Measurements from ENCODE around the gene EPHA2. TPM values are rescaled to one million over a fixed set of nuclear protein-coding genes. Genes with fewer than 3 reads are reported as not detected.
"Not testable (repeated sequence)": the region's sequence is repeated elsewhere in the genome, so short reads cannot be mapped to it uniquely, and the experiment has no call there.

Gene EPHA2
- total and polyA plus RNA-seq, 8 donors = 4.6 to 200 (median 23.4) TPM

DNA sequence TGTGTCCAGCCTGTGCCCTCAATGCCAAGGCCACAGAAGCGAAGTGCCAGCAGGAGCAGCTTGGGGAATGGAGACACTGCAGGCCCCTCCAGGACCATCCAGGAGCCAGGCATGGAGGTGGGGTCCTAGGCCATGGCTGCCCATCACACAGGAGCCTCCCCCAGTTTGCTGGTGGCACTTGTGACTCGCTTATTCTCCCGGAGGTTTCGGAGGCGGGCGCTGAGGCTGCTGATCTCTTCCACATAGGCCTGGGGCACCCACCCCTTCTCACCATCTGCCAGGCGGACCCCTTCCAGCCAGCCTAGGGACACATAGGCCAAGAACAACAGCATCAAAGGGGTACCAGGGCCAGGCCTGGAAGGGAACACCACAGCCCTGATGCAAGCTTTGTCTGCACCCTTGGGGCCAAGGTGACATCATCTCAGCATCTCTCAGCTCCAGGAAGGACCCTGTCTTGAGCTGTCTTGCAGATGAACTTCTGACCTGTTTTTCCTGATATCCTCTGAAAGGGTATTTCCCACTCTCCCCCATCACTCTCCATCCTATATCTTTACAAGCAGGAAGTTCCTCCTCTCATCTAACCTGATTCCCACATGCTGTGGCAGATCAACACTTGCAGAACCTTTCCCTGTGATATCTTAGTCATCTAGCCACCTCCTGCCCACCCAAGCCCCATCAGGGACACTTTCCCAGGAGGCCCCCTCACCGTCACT lies 42.7 kb upstream of the EPHA2 start:
- H3K27me3 ChIP-seq = no peaks in the 10 kb centered on the region
- intact Hi-C loops (cut with DNase I; ENCODE audit: low total_unique reads) = no loop called here
- TF ChIP-seq POLR2A (IDR thresholded peaks at IDR 0.05) (no peak), EP300 (IDR thresholded peaks at IDR 0.05) (no peak), POLR2AphosphoS5 (IDR thresholded peaks at IDR 0.05) (no peak)
- TF ChIP-seq, protein P1, sequence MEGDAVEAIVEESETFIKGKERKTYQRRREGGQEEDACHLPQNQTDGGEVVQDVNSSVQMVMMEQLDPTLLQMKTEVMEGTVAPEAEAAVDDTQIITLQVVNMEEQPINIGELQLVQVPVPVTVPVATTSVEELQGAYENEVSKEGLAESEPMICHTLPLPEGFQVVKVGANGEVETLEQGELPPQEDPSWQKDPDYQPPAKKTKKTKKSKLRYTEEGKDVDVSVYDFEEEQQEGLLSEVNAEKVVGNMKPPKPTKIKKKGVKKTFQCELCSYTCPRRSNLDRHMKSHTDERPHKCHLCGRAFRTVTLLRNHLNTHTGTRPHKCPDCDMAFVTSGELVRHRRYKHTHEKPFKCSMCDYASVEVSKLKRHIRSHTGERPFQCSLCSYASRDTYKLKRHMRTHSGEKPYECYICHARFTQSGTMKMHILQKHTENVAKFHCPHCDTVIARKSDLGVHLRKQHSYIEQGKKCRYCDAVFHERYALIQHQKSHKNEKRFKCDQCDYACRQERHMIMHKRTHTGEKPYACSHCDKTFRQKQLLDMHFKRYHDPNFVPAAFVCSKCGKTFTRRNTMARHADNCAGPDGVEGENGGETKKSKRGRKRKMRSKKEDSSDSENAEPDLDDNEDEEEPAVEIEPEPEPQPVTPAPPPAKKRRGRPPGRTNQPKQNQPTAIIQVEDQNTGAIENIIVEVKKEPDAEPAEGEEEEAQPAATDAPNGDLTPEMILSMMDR (IDR thresholded peaks at IDR 0.05) = no peak
- DNase-seq = no peak
- H3K4me3 ChIP-seq = no peak overlapping the region
- H3K27ac ChIP-seq = no peak overlapping the region
- no peaks in the 10 kb centered on the region for H3K4me1 ChIP-seq
- no peaks in the 10 kb centered on the region for H3K9me3 ChIP-seq
- H3K36me3 ChIP-seq = peaks cover 5 to 51% (median 27%) of the 10 kb centered on the region in 4 donors
- WGBS, 5 donors = 91 to 98% (median 94%) methylated on average over 3 to 8 of the region's 8 CpGs

DNA sequence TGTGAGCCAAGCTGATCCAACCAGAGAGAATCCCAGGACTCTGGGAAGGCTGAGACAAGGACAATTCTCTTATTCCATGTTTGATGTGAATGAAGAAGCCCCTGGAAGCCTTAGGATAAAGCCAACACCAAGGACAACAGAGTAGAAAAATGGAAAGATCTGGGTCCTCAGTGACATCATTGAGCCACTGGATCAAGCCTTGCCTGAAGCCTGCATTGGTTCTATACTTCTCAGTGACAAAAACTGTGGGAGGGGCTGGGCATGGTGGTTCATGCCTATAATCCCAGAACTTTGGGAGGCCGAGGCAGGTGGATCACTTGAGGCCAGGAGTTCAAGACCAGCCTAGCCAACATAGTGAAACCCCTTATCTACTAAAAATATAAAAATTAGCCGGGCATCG lies 41.0 kb upstream of the EPHA2 start:
- DNase-seq = no peak
- Histone ChIP-seq H3K27ac (no peak overlapping the region), H3K4me1 (no peaks in the 10 kb centered on the region), H3K9me3 (no peaks in the 10 kb centered on the region), H3K36me3 (peaks cover 5 to 35% (median 17%) of the 10 kb centered on the region in 4 donors), H3K27me3 (no peaks in the 10 kb centered on the region), H3K4me3 (no peak overlapping the region)
- TF ChIP-seq POLR2A (IDR thresholded peaks at IDR 0.05) = no peak
- TF ChIP-seq, protein P1 (IDR thresholded peaks at IDR 0.05) = no peak
- no peak for TF ChIP-seq POLR2AphosphoS5 (IDR thresholded peaks at IDR 0.05)
- TF ChIP-seq EP300 (IDR thresholded peaks at IDR 0.05) = no peak
- 64 to 97% (median 67%) methylated on average over 2 to 3 of the region's 3 CpGs for WGBS, 5 donors
- intact Hi-C loops (cut with DNase I; ENCODE audit: low total_unique reads) = no loop called here

DNA sequence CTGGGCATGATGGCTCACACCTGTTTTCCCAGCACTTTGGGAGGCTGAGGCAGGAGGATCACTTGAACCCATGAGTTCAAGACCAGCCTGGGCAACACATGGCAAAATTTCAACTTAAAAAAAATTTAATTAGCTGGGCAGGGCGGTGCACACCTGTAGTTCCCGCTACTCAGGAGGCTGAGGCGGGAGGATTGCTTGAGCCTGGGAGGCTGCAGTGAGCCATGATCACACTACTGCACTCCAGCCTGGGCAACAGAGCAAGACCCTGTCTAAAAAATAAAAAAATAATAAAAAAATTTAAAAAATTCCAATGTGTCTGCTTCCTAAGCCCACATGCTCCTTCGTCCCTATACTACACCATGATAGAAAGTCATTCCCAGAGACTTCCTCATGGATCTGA lies 40.3 kb upstream of the EPHA2 start:
- H3K27me3 ChIP-seq; H3K27ac ChIP-seq; H3K4me3 ChIP-seq; H3K4me1 ChIP-seq; H3K9me3 ChIP-seq; intact Hi-C loops (cut with DNase I; ENCODE audit: low total_unique reads); DNase-seq: not testable (repeated sequence)
- 93 to 100% (median 94%) methylated on average over 4 of the region's 4 CpGs for WGBS, 5 donors
- peaks cover 5 to 28% (median 12%) of the 10 kb centered on the region in 4 donors for H3K36me3 ChIP-seq

DNA sequence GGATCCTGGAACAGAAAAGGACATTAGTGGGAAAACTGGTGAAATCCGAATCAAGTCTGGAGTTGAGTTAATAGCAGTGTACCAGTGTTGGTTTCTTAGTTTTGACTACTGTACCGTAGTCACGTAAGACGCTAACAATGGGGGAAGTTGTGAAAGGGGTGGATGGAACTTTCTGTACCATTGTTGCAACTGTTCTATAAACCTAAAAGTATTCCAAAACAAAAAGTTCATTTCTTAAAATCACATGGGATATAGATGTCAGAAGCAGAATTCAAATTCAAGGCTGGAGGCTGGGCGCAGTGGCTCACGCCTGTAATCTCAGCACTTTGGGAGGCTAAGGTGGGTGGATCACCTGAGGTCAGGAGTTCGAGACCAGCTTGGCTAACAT lies 39.6 kb upstream of the EPHA2 start:
- Histone ChIP-seq H3K27me3 (no peaks in the 10 kb centered on the region), H3K27ac (no peak overlapping the region), H3K4me1 (peaks cover 0 to 4% (median 0%) of the 10 kb centered on the region in 4 donors), H3K4me3 (no peak overlapping the region), H3K9me3 (no peaks in the 10 kb centered on the region), H3K36me3 (peaks cover 5 to 22% (median 11%) of the 10 kb centered on the region in 4 donors)
- intact Hi-C loops (cut with DNase I; ENCODE audit: low total_unique reads) = no loop called here
- DNase-seq = no peak
- WGBS, 5 donors = 77 to 89% (median 84%) methylated on average over 7 of the region's 7 CpGs
- TF ChIP-seq EP300 (IDR thresholded peaks at IDR 0.05) (no peak), POLR2A (IDR thresholded peaks at IDR 0.05) (no peak), POLR2AphosphoS5 (IDR thresholded peaks at IDR 0.05) (no peak)
- TF ChIP-seq, protein P1 (IDR thresholded peaks at IDR 0.05) = no peak

DNA sequence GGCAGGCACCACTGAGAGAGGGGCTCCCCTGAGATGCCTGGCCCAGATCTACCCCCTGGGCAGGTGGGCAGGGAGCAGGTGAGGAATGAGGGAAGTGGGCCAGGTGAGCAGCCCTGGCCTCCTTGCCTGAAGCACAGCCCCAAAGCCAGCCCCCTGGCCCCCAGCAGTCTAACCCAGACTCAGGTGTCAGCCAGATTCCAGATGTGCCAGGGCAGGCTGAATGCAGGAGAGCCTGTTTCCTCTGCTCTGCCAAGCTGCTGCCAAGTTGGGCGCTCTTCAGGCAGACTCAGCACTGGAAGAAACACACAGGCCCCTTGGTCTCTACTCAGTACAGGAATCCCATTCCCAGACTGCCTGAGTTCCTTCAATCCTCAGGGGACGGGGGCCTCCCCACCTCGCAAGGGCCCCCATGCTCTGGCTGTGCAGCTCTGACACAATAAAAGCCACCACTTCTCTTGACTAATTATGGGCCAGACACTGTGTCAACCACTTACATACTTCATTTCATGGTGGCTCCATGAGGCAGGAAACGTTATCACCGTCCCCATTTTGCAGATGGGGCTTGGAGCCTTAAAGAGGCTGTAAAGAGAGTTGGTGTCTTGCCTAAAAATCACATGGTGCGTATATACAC lies 36.2 kb upstream of the EPHA2 start:
- DNase-seq = no peak
- intact Hi-C loops (cut with DNase I; ENCODE audit: low total_unique reads) = no loop called here
- peaks cover 0 to 29% (median 7%) of the 10 kb centered on the region in 4 donors for H3K4me1 ChIP-seq
- H3K27me3 ChIP-seq = peaks cover 0 to 15% (median 0%) of the 10 kb centered on the region in 3 donors
- no peak overlapping the region for H3K27ac ChIP-seq
- no peak overlapping the region for H3K4me3 ChIP-seq
- H3K9me3 ChIP-seq = no peaks in the 10 kb centered on the region
- H3K36me3 ChIP-seq = no peaks in the 10 kb centered on the region
- 73 to 86% (median 82%) methylated on average over 6 of the region's 6 CpGs for WGBS, 5 donors
- TF ChIP-seq EP300 (IDR thresholded peaks at IDR 0.05) (no peak), POLR2A (IDR thresholded peaks at IDR 0.05) (no peak), POLR2AphosphoS5 (IDR thresholded peaks at IDR 0.05) (no peak)
- TF ChIP-seq, protein P1 (IDR thresholded peaks at IDR 0.05) = no peak
